NCI-H526 (cell line): ENCODE data around the gene SMARCA5.
"Not testable (repeated sequence)": the region's sequence is repeated elsewhere in the genome, so short reads cannot be mapped to it uniquely, and the experiment has no call there.

Experiments used
- DNase-seq, 2 experiments: peaks; one replicate each; lab custom pipeline; 2025; lab: John Stamatoyannopoulos, UW

SMARCA5 gene

GRCh38 chr4:143513314-143514168 is at the start of gene SMARCA5:
TSS of gene SMARCA5 (plus strand) at chr4:143513702. CDS start at chr4:143513925, 223 bp downstream.
- DNase-seq = peak; percentile 97 to 98

GRCh38 chr4:143473334-143474126 is 40.0 kb upstream of the SMARCA5 start:
- no peak for DNase-seq

- no peak for DNase-seq
Observed at GRCh38 chr4:143477487-143477886, 36.0 kb upstream of the SMARCA5 start.

GRCh38 chr4:143481361-143481760 is 32.1 kb upstream of the SMARCA5 start:
- no peak for DNase-seq

- peak in 1 of 2 experiments; percentile 12 for DNase-seq
Observed at GRCh38 chr4:143482840-143483239, 30.7 kb upstream of the SMARCA5 start.

GRCh38 chr4:143486314-143486713 is 27.2 kb upstream of the SMARCA5 start:
- DNase-seq = no peak

- DNase-seq = no peak
Observed at GRCh38 chr4:143488687-143489086, 24.8 kb upstream of the SMARCA5 start.

- no peak for DNase-seq
Observed at GRCh38 chr4:143489106-143489505, 24.4 kb upstream of the SMARCA5 start.

GRCh38 chr4:143498021-143498420 is 15.5 kb upstream of the SMARCA5 start:
- no peak for DNase-seq

- no peak for DNase-seq
Observed at GRCh38 chr4:143502231-143502630, 11.3 kb upstream of the SMARCA5 start.

- DNase-seq = no peak
Observed at GRCh38 chr4:143506031-143506430, 7.5 kb upstream of the SMARCA5 start.

- no peak for DNase-seq
Observed at GRCh38 chr4:143511906-143512305, 1.6 kb upstream of the SMARCA5 start.

GRCh38 chr4:143512978-143513313 is 556 bp upstream of the SMARCA5 start:
- no peak for DNase-seq

- DNase-seq = no peak
Observed at GRCh38 chr4:143514169-143514495, 630 bp downstream of the SMARCA5 start.

GRCh38 chr4:143514497-143514896 is 995 bp downstream of the SMARCA5 start:
- DNase-seq = peak; percentile 27 to 65

- DNase-seq = peak in 1 of 2 experiments; percentile 34
Observed at GRCh38 chr4:143514901-143515300, 1.4 kb downstream of the SMARCA5 start.

GRCh38 chr4:143515905-143516304 is 2.4 kb downstream of the SMARCA5 start:
- no peak for DNase-seq

GRCh38 chr4:143517764-143518163 is 4.3 kb downstream of the SMARCA5 start:
- DNase-seq = no peak

- no peak for DNase-seq
Observed at GRCh38 chr4:143524211-143524610, 10.7 kb downstream of the SMARCA5 start.

GRCh38 chr4:143528046-143528445 is 14.5 kb downstream of the SMARCA5 start:
- not testable (repeated sequence) for DNase-seq

- no peak for DNase-seq
Observed at GRCh38 chr4:143531380-143531779, 17.9 kb downstream of the SMARCA5 start.

GRCh38 chr4:143531788-143532491 is 18.4 kb downstream of the SMARCA5 start:
- DNase-seq = no peak
